Caco-2 (cell line): ENCODE data around the gene ANKRD22. TPM values are rescaled to one million over a fixed set of nuclear protein-coding genes. Genes with fewer than 3 reads are reported as not detected.
"Not testable (repeated sequence)": the region's sequence is repeated elsewhere in the genome, so short reads cannot be mapped to it uniquely, and the experiment has no call there.

ENCODE experiments used
- BruUV-seq: library from RNA; stranded (reverse); fragments of 400-500 nt; replicated peaks from 2 replicates; lab custom pipeline; 2021; lab: Mats Ljungman, UMichigan
- CTCF ChIA-PET: fragments of 300-600 bp; sonication (Branson Sonifier 250); formaldehyde crosslinking; loops from one replicate; lab custom pipeline; 2022; ENCODE audit warnings: antibody characterized with exemption; lab: Charles Lee
- POLR2A ChIA-PET: fragments of 300-600 bp; sonication (Branson Sonifier 250); formaldehyde crosslinking; loops from one replicate; lab custom pipeline; 2022; ENCODE audit warnings: antibody characterized with exemption; lab: Charles Lee
- DNase-seq, 2 experiments: peaks; one replicate each; pipeline versions ENCODE4 v3.0.0 to v3.0.0-alpha.2; 2020 to 2022
- H3K27me3 ChIP-seq: replicated peaks from 2 replicates; pipeline ENCODE4 v1.6.0; 2011; ENCODE audit warnings: low read length; ENCODE audit not compliant: control insufficient read depth, insufficient read depth
- H3K36me3 ChIP-seq: 2 replicates; pipeline ENCODE4 v1.5.1; 2011; ENCODE audit warnings: low read length; ENCODE audit not compliant: control insufficient read depth, insufficient read depth
- H3K4me1 ChIP-seq: fragments of 250-450 bp; sonication (Bioruptor Pico); 2 replicates; pipeline ENCODE4 v1.5.1; 2020; ENCODE audit warnings: mild to moderate bottlenecking
- H3K4me3 ChIP-seq: 2 replicates; pipeline ENCODE4 v1.5.1; 2011; ENCODE audit warnings: low read depth, mild to moderate bottlenecking, control low read depth, low read length
- H3K9me3 ChIP-seq: fragments of 250-450 bp; sonication (Bioruptor Pico); 2 replicates; pipeline ENCODE4 v1.5.1; 2020; ENCODE audit warnings: mild to moderate bottlenecking, moderate library complexity
- H3K27ac Mint-ChIP-seq: one replicate; pipeline ENCODE4 v1.8.0; 2022; ENCODE audit warnings: mixed read lengths; ENCODE audit not compliant: unreplicated experiment
- H3K27me3 Mint-ChIP-seq: one replicate; pipeline ENCODE4 v1.8.0; 2022; ENCODE audit warnings: mixed read lengths; ENCODE audit not compliant: insufficient read depth, unreplicated experiment
- H3K36me3 Mint-ChIP-seq: one replicate; pipeline ENCODE4 v1.8.0; 2022; ENCODE audit warnings: mild to moderate bottlenecking, mixed read lengths; ENCODE audit not compliant: insufficient read depth, unreplicated experiment
- H3K4me1 Mint-ChIP-seq: one replicate; pipeline ENCODE4 v1.8.0; 2022; ENCODE audit warnings: low read depth, mixed read lengths; ENCODE audit not compliant: unreplicated experiment
- H3K4me3 Mint-ChIP-seq: one replicate; pipeline ENCODE4 v1.8.0; 2022; ENCODE audit warnings: mild to moderate bottlenecking, moderate library complexity, mixed read lengths; ENCODE audit not compliant: unreplicated experiment
- H3K9me3 Mint-ChIP-seq: one replicate; pipeline ENCODE4 v1.8.0; 2022; ENCODE audit warnings: mixed read lengths; ENCODE audit not compliant: unreplicated experiment
- CTCF ChIP-seq, 2 experiments: fragments of 200-600 bp in 1 of 2; IDR thresholded peaks; 1 replicate in 1 of 2; 2 replicates in 1 of 2; pipeline versions ENCODE4 v1.5.1 to v1.8.0; 2011 to 2022; ENCODE audit warnings: antibody characterized with exemption in 1 of 2, control low read depth in 1 of 2, inconsistent platforms in 1 of 2, low read depth in 1 of 2, low read length in 1 of 2, mild to moderate bottlenecking in 1 of 2, moderate library complexity in 1 of 2; ENCODE audit not compliant: insufficient read depth in 1 of 2, severe bottlenecking in 1 of 2, unreplicated experiment in 1 of 2
- intact Hi-C: fragments of 100-400 bp; cut with micrococcal nuclease; formaldehyde crosslinking; loops from one replicate; pipeline ENCODE4 v1.10.0; 2022; ENCODE audit not compliant: unreplicated experiment
- total RNA-seq: library from RNA; stranded (reverse); gene quantifications from 2 replicates; pipeline ENCODE4 v1.2.3, GENCODE V29; 2022

The ANKRD22 gene
- total RNA-seq, 1 experiment from 2014 or later = not detected

GRCh38 chr10:88840881-88841280, 10.8 kb downstream of the ANKRD22 start:
- Mint-ChIP-seq H3K27me3 (peaks cover 15% of the 10 kb centered on the region), H3K4me1 (no peaks in the 10 kb centered on the region), H3K9me3 (no peaks in the 10 kb centered on the region), H3K36me3 (no peaks in the 10 kb centered on the region), H3K27ac (no peak overlapping the region), H3K4me3 (no peak overlapping the region)
- Histone ChIP-seq H3K9me3 (no peaks in the 10 kb centered on the region), H3K4me1 (peaks cover 12% of the 10 kb centered on the region), H3K36me3 (no peaks in the 10 kb centered on the region), H3K27me3 (no peaks in the 10 kb centered on the region; the same call in 1 of the 2 replicates), H3K4me3 (no peak overlapping the region)
- no TSS peak for BruUV-seq
- DNase-seq = no peak
- ChIA-PET CTCF (no interaction called here), POLR2A (no interaction called here)
- intact Hi-C loops = loop anchor here (1.0 kb wide), 1 partner anchor 91 kb away; no protein-coding TSS in a partner anchor
- TF ChIP-seq CTCF (IDR thresholded peaks at IDR 0.05; ENCODE audit: insufficient read depth in 1 of 2, low read depth in 1 of 2, low read length in 1 of 2, severe bottlenecking in 1 of 2, unreplicated experiment in 1 of 2) = no peak

GRCh38 chr10:88840104-88840503, 11.5 kb downstream of the ANKRD22 start:
- Mint-ChIP-seq H3K4me1 (no peaks in the 10 kb centered on the region), H3K27me3 (peaks cover 11% of the 10 kb centered on the region), H3K4me3 (no peak overlapping the region), H3K9me3 (no peaks in the 10 kb centered on the region), H3K27ac (no peak overlapping the region), H3K36me3 (no peaks in the 10 kb centered on the region)
- TF ChIP-seq CTCF (IDR thresholded peaks at IDR 0.05; ENCODE audit: insufficient read depth in 1 of 2, low read depth in 1 of 2, low read length in 1 of 2, severe bottlenecking in 1 of 2, unreplicated experiment in 1 of 2) = no peak
- no TSS peak for BruUV-seq
- intact Hi-C loops = loop anchor here (1.0 kb wide), 1 partner anchor 92 kb away; no protein-coding TSS in a partner anchor
- Histone ChIP-seq H3K4me3 (no peak overlapping the region), H3K36me3 (no peaks in the 10 kb centered on the region), H3K27me3 (no peaks in the 10 kb centered on the region; the same call in 1 of the 2 replicates), H3K4me1 (peaks cover 12% of the 10 kb centered on the region), H3K9me3 (no peaks in the 10 kb centered on the region)
- CTCF ChIA-PET = no interaction called here
- no peak for DNase-seq
- POLR2A ChIA-PET = no interaction called here

DNA sequence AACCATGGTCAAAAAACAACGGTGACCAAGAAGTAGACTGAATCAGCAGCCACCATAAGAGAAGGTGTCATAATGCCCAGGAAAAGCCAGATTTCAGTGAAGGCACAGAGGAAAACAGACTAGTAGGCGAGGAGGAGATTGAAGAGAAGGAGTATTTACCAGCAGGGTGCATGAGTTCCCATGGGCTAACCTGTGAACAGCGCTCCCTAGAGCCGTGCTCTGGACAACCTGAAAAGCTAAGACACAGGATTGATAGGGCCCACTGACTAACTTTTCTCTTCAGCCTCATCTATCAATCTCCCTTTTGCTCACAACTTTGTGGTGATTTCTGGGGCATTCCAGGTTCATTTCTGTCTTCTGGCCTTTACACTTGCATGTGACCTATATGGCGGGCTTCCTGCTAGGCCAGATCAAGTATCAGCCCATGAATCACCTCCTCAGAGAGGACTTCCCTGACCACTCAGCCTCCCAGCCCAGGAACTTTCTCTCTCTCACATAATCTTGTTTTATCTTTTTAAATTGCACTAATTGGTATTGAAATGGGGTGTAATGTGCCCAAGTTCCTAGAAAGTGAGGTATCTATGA, 12.8 kb downstream of the ANKRD22 start:
- H3K27me3 ChIP-seq = no peaks in the 10 kb centered on the region
- no peaks in the 10 kb centered on the region for H3K36me3 Mint-ChIP-seq
- ChIA-PET POLR2A (no interaction called here), CTCF (no interaction called here)
- no peak overlapping the region for H3K4me3 Mint-ChIP-seq
- no peaks in the 10 kb centered on the region for H3K9me3 ChIP-seq
- intact Hi-C loops = loop anchor here (5.0 kb wide), 2 partner anchors 43 to 373 kb away; partner anchors contain the start of gene STAMBPL1
- BruUV-seq = no TSS peak
- H3K9me3 Mint-ChIP-seq = no peaks in the 10 kb centered on the region
- H3K4me1 Mint-ChIP-seq = no peaks in the 10 kb centered on the region
- H3K27ac Mint-ChIP-seq = no peak overlapping the region
- DNase-seq = no peak
- peaks cover 12% of the 10 kb centered on the region for H3K4me1 ChIP-seq
- no peak overlapping the region for H3K4me3 ChIP-seq
- no peaks in the 10 kb centered on the region for H3K36me3 ChIP-seq
- no peak for TF ChIP-seq CTCF (IDR thresholded peaks at IDR 0.05; ENCODE audit: insufficient read depth in 1 of 2, low read depth in 1 of 2, low read length in 1 of 2, severe bottlenecking in 1 of 2, unreplicated experiment in 1 of 2)
- peaks cover 7% of the 10 kb centered on the region for H3K27me3 Mint-ChIP-seq

DNA sequence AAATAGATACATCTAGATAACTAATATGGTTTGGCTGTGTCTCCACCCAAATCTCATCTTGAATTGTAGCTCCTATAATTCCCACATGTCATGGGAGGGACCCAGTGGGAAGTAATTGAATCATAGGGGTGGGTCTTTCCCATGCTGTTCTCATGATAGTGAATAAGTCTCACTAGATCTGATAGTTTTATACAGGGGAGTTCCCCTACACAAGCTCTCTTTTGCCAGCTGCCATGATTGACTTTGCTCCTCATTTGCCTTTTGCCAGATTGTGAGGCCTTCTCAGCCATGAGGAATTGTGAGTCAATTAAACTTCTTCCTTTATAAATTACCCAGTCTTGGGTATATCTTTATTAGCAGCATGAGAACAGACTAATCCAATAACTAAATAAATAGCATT, 14.0 kb downstream of the ANKRD22 start:
- H3K9me3 Mint-ChIP-seq, H3K4me1 Mint-ChIP-seq, H3K27me3 ChIP-seq, H3K27me3 Mint-ChIP-seq, DNase-seq, H3K27ac Mint-ChIP-seq, POLR2A ChIA-PET, H3K4me3 Mint-ChIP-seq, H3K9me3 ChIP-seq, BruUV-seq, H3K36me3 Mint-ChIP-seq, H3K4me3 ChIP-seq, H3K36me3 ChIP-seq: not testable (repeated sequence)
- CTCF ChIA-PET = interaction anchor here (0.8 to 2.8 kb wide), 2 partner anchors 94 to 95 kb away, joined by 5 to 19 read pairs; no protein-coding TSS in a partner anchor
- intact Hi-C loops = loop anchor here (5.0 kb wide), 2 partner anchors 45 to 375 kb away; partner anchors contain the start of gene STAMBPL1
- peaks cover 16% of the 10 kb centered on the region for H3K4me1 ChIP-seq
